Endothelial cell of umbilical vein (primary cell): ENCODE measurements around the gene LYRM7. TPM values are rescaled to one million over a fixed set of nuclear protein-coding genes. Genes with fewer than 3 reads are reported as not detected.

Experiments
- BruUV-seq: library from RNA; stranded (reverse); fragments of 400-500 nt; replicated peaks from 2 replicates; lab custom pipeline; 2021; lab: Mats Ljungman, UMichigan
- CTCF ChIA-PET: fragments of 300-600, 350-600 bp; sonication (Branson Sonifier 250); formaldehyde crosslinking; loops from one replicate; lab custom pipeline; 2021; ENCODE audit warnings: antibody characterized with exemption, inconsistent platforms; lab: Charles Lee
- POLR2A ChIA-PET: fragments of 300-600, 350-600 bp; sonication (Branson Sonifier 250); formaldehyde crosslinking; loops from one replicate; lab custom pipeline; 2021; ENCODE audit warnings: antibody characterized with exemption, inconsistent platforms; lab: Charles Lee
- DNase-seq: peaks from one replicate; pipeline ENCODE4 v3.0.0-alpha.2; 2011; ENCODE audit warnings: low read depth, low spot score
- FAIRE-seq: peaks from 2 replicates; lab custom pipeline; 2011; peaks lifted over from hg19 to GRCh38; lab: Jason Lieb, UNC
- H2AFZ ChIP-seq: 2 replicates; pipeline ENCODE4 v1.6.0; 2012; ENCODE audit warnings: low read depth, low read length, control low read depth, inconsistent platforms
- H3K27ac ChIP-seq: 2 replicates; pipeline ENCODE4 v1.5.1; 2011; ENCODE audit warnings: low read depth, mild to moderate bottlenecking, control low read depth, low read length, moderate library complexity; ENCODE audit not compliant: insufficient read depth
- H3K27me3 ChIP-seq, 2 experiments: 2 replicates each; pipeline versions ENCODE4 v1.6.0 to v1.6.1; 2011; ENCODE audit warnings: low read length in 2 of 2, mixed read lengths in 1 of 2; ENCODE audit not compliant: control insufficient read depth in 2 of 2, insufficient read depth in 2 of 2
- H3K36me3 ChIP-seq, 2 experiments: 2 replicates in 1 of 2; 3 replicates in 1 of 2; pipeline ENCODE4 v1.5.1; 2011; ENCODE audit warnings: low read length in 2 of 2, mild to moderate bottlenecking in 1 of 2, moderate library complexity in 1 of 2; ENCODE audit not compliant: control insufficient read depth in 2 of 2, insufficient read depth in 2 of 2; ENCODE audit errors: extremely low read depth in 1 of 2
- H3K4me1 ChIP-seq: 3 replicates; pipeline ENCODE4 v1.5.1; 2011; ENCODE audit warnings: mild to moderate bottlenecking, low read length; ENCODE audit not compliant: control insufficient read depth, insufficient read depth; ENCODE audit errors: extremely low read depth
- H3K4me2 ChIP-seq: 2 replicates; pipeline ENCODE4 v1.6.1; 2011; ENCODE audit warnings: low read length, control low read depth, mixed read lengths; ENCODE audit not compliant: insufficient read depth
- H3K4me3 ChIP-seq, 3 experiments: fragments of 200-600 bp in 1 of 3; sonication (generic), shearing (Covaris generic) in 1 of 3; replicated peaks in 1 of 3; 2 replicates each; pipeline ENCODE4 v1.5.1; 2011 to 2016; ENCODE audit warnings: control low read depth in 3 of 3, low read length in 3 of 3, mild to moderate bottlenecking in 2 of 3, inconsistent platforms in 1 of 3, low read depth in 1 of 3, moderate library complexity in 1 of 3; ENCODE audit not compliant: insufficient read depth in 1 of 3
- H3K79me2 ChIP-seq: 2 replicates; pipeline ENCODE4 v1.6.0; 2012; ENCODE audit warnings: low read length, inconsistent platforms; ENCODE audit not compliant: control insufficient read depth, insufficient read depth
- H3K9ac ChIP-seq: replicated peaks from 2 replicates; pipeline ENCODE3; 2011; ENCODE audit warnings: low read length, control low read depth; ENCODE audit not compliant: insufficient read depth; ENCODE audit errors: extremely low read depth
- H3K9me1 ChIP-seq: replicated peaks from 3 replicates; pipeline ENCODE4 v1.6.0; 2011; ENCODE audit warnings: mild to moderate bottlenecking, low read length; ENCODE audit not compliant: control insufficient read depth, insufficient read depth; ENCODE audit errors: extremely low read depth
- H3K9me3 ChIP-seq: replicated peaks from 2 replicates; pipeline ENCODE4 v1.5.1; 2012; ENCODE audit warnings: low read length, inconsistent platforms; ENCODE audit not compliant: control insufficient read depth, insufficient read depth
- H4K20me1 ChIP-seq: replicated peaks from 2 replicates; pipeline ENCODE3; 2011; ENCODE audit warnings: mild to moderate bottlenecking, low read length; ENCODE audit not compliant: control insufficient read depth, insufficient read depth; ENCODE audit errors: extremely low read depth
- EZH2 ChIP-seq: IDR thresholded peaks from 2 replicates; pipeline ENCODE4 v1.6.1; 2012; ENCODE audit warnings: borderline replicate concordance, low read depth, mild to moderate bottlenecking, moderate library complexity, low read length, inconsistent platforms; ENCODE audit not compliant: severe bottlenecking
- FOS ChIP-seq: IDR thresholded peaks from 2 replicates; pipeline ENCODE4 v1.6.1; 2011; ENCODE audit warnings: mild to moderate bottlenecking, low read length, moderate library complexity, borderline replicate concordance; ENCODE audit not compliant: insufficient read depth
- GATA2 ChIP-seq: IDR thresholded peaks from 2 replicates; pipeline ENCODE4 v1.7.0; 2011; ENCODE audit warnings: low read depth, mild to moderate bottlenecking, moderate library complexity, mixed read lengths, low read length; ENCODE audit not compliant: insufficient read length, insufficient read depth
- JUN ChIP-seq: IDR thresholded peaks from 2 replicates; pipeline ENCODE4 v1.6.1; 2011; ENCODE audit warnings: borderline replicate concordance, low read depth; ENCODE audit not compliant: insufficient read length, insufficient read depth
- MAX ChIP-seq: IDR thresholded peaks from 2 replicates; pipeline ENCODE4 v1.6.1; 2011; ENCODE audit not compliant: insufficient read depth, insufficient read length
- MYC ChIP-seq: IDR thresholded peaks from one replicate; pipeline ENCODE4 v1.6.1; 2011; ENCODE audit warnings: mild to moderate bottlenecking, low read depth, low read length
- POLR2A ChIP-seq: IDR thresholded peaks from 2 replicates; pipeline ENCODE4 v1.6.1; 2012; ENCODE audit warnings: low read depth, mild to moderate bottlenecking, control low read depth, low read length
- POLR2AphosphoS5 ChIP-seq: IDR thresholded peaks from 2 replicates; pipeline ENCODE4 v1.6.1; 2012; ENCODE audit warnings: low read depth, mild to moderate bottlenecking, control low read depth, low read length, moderate library complexity; ENCODE audit not compliant: insufficient read depth
- dilution Hi-C: fragments of 300-500 bp; cut with MboI; formaldehyde crosslinking; loops from one replicate; pipeline ENCODE4 v1.15.0; 2019; ENCODE audit warnings: low sequenced_read_pairs; ENCODE audit not compliant: extremely low pct_ligation_motif_present
- intact Hi-C: fragments of 100-400 bp; cut with micrococcal nuclease; formaldehyde crosslinking; loops from one replicate; pipeline ENCODE4 v1.10.0; 2022
- polyA plus RNA-seq, 4 experiments: library from polyadenylated mRNA; depleted of rRNA in 3 of 4; stranded (reverse) in 3 of 4; unstranded in 1 of 4; fragments of >200 nt; gene quantifications; 2 replicates each; pipeline versions ENCODE4 v1.2.1 to v1.2.3, GENCODE V29; 2011 to 2012; ENCODE audit warnings: missing spikeins in 1 of 4
- total RNA-seq: library from RNA; stranded (reverse); gene quantifications from 2 replicates; pipeline ENCODE4 v1.2.3, GENCODE V29; 2021
- TF ChIP-seq, protein P1 (sequence below), 2 donors: IDR thresholded peaks; 1 replicate in 1 of 2; 2 replicates in 1 of 2; pipeline ENCODE4 v1.5.1; 2011; ENCODE audit warnings: low read length in 2 of 2, mild to moderate bottlenecking in 2 of 2, moderate library complexity in 2 of 2, control low read depth in 1 of 2, inconsistent platforms in 1 of 2, low read depth in 1 of 2; ENCODE audit not compliant: insufficient read depth in 1 of 2; ENCODE audit errors: extremely low read depth in 1 of 2

LYRM7 gene
- total and polyA plus RNA-seq, 2 donors (not counting 3 experiments of a cell fraction or from before 2014, with no cell fraction given), result 0.88 to 7.5 TPM

GRCh38 chr5:131171276-131171810 is 599 bp downstream of the LYRM7 start:
- no peaks in the 10 kb centered on the region for H3K27me3 ChIP-seq
- no peak overlapping the region for H3K27ac ChIP-seq
- H3K9ac ChIP-seq, result peak overlapping the region; percentile 35
- no peaks in the 10 kb centered on the region for H3K9me1 ChIP-seq
- intact Hi-C loops (loop anchor here (5.0 kb wide), 1 partner anchor 466 kb away; the partner anchor contains the start of gene RAPGEF6), dilution Hi-C loops (no loop called here)
- no peaks in the 10 kb centered on the region for H3K9me3 ChIP-seq
- H3K79me2 ChIP-seq, result no peaks in the 10 kb centered on the region
- peaks cover 12% of the 10 kb centered on the region for H3K4me1 ChIP-seq
- H3K4me2 ChIP-seq, result peak overlapping the region; percentile 91
- H2AFZ ChIP-seq, result peak overlapping the region; percentile 75
- CTCF ChIA-PET, result interaction anchor here (0.7 to 1.4 kb wide), 3 partner anchors 26 to 211 kb away, joined by 3 read pairs; no protein-coding TSS in a partner anchor
- no peaks in the 10 kb centered on the region for H3K36me3 ChIP-seq
- POLR2A ChIA-PET, result no interaction called here
- no peak for DNase-seq
- TSS peak; percentile 63 for BruUV-seq
- no peaks in the 10 kb centered on the region for H4K20me1 ChIP-seq
- FAIRE-seq, result peak; percentile 24
- peak overlapping the region; percentile 25 to 76 (median 46) for H3K4me3 ChIP-seq
- TF ChIP-seq MYC (no peak), FOS (no peak), POLR2A (no peak), POLR2AphosphoS5 (no peak), JUN (no peak), EZH2 (no peak), GATA2 (no peak), MAX (no peak)
- TF ChIP-seq, protein P1, sequence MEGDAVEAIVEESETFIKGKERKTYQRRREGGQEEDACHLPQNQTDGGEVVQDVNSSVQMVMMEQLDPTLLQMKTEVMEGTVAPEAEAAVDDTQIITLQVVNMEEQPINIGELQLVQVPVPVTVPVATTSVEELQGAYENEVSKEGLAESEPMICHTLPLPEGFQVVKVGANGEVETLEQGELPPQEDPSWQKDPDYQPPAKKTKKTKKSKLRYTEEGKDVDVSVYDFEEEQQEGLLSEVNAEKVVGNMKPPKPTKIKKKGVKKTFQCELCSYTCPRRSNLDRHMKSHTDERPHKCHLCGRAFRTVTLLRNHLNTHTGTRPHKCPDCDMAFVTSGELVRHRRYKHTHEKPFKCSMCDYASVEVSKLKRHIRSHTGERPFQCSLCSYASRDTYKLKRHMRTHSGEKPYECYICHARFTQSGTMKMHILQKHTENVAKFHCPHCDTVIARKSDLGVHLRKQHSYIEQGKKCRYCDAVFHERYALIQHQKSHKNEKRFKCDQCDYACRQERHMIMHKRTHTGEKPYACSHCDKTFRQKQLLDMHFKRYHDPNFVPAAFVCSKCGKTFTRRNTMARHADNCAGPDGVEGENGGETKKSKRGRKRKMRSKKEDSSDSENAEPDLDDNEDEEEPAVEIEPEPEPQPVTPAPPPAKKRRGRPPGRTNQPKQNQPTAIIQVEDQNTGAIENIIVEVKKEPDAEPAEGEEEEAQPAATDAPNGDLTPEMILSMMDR (IDR thresholded peaks at IDR 0.05; ENCODE audit: extremely low read depth in 1 of 2, insufficient read depth in 1 of 2, low read depth in 1 of 2, low read length in 2 of 2), result no peak
